ENCODE results near the gene GLIS1.

GLIS1 gene

DNA sequence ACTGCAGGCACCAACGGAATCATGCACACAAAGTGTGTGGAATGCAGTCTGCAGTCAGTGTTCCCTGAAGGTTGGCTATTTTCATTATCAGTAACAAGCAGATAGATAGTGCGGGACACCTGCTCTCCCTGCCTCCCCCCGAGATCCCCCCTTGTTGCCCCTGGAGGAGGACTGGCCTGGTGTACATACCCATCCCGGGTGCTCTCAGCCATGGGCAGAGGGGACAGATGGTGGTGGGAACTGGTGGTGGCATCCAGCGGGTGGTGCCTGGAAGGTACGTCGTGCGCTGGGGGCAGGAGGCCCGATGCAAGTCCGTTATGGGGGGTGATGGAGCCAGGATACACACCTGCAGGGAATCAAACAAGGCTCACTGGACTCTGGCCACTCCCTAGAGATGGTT is 224.5 kb downstream of the GLIS1 start:
- no peak for DNase-seq

DNA sequence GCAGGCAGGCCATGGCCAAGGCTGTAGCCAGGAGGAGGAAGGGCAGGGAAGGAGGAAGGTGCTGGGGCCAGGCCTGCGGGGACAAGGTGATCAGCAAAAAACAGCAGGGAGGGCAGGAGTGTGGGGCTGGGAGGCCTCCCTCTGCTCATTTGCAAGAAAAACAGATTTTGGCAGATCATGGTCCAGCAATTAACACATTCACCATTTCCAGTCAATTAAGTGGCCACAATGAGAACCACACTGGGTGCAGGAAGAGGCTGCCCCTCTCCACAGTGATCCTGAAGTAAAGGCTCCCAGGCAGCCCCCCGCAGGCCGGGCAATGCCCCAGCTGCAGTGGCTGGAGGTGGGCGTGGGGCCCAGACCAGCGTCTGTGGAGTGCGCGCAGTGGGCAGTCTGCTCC is 225.1 kb downstream of the GLIS1 start:
- DNase-seq, result no peak

DNA sequence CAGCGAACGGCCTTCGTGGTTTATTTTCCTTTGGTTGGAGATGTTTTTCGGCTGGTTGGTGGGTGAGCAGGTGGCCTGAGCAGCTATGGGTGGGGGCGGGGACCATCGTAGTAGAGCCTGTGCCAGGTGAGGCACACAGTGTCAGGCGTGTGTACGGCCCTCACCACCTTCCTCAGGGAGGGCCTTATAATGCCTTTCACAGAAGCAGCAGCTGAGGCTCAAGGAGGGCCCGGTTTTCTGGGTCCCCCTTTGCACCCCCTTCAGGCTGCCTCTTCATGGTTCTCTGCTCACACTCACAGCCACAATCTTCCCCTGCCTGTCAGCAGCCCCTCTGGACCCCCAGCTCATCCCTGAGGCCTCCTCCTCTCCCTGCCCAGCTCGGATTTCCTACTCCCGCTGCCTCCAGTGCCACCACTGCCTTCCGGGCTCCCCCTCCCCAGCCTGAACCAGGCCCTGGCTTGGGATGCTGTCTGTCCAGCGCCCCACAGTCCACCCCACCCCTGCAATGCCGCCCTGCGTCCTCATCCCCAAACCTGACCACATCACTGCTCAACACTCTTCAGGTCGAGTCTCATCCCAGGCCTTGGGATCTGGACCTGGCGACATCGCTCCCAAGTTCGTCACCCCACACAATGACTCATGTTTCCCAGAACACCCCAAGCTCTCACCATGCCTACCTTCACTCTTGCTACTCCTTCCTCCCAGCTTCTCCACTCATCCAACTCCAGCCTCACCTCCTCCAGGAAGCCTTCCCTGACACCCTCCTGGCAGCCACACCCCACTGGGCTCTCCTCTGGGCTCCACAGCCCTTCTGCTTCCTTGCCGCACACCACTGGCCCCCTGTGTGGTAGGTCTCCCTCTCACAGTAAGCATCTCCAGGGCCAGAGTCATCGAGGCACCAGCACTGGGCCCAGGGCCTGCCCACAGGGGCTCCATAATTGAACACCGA is 225.9 kb downstream of the GLIS1 start:
- no peak for DNase-seq

DNA sequence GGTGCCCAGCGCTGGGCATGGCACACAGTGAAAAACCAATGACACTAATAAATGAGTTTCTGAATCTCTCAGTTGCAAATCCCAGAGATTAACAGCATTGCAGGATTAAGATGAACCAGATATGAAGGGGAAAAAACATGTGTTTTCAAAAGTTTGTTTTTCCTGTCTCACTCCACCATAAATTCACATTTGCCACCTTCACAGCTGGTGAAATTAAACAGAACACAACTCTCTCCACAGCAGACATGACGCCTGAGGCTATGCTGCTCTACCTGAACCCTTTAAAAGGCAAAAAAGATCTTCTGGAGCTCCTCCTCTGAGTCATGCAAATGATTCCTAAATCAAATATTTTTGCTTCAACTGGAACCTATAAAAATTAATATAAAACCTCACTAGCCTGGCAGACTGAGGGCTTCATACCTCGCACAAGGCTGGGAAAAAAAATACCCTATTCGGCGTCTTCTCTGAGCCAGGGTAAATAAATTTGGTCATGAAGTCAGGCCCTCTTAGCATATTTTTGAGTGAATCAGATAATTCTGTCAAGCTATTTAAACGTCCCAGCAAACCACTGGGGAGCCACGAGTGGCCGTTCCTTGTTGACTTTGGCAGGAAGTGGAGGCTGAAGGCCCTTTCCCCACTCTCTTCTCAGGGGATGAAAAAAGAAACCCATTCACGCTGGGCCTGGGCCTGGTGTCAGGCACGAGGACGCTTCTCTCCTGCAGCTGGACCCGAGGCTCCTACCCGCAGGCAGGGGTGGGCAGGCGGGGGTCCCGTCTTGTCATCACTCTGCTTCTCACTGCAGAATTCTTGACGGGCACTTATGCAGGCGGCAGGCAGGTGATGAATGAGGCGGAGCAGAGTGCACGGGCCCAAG is 226.8 kb downstream of the GLIS1 start:
- DNase-seq, result no peak

DNA sequence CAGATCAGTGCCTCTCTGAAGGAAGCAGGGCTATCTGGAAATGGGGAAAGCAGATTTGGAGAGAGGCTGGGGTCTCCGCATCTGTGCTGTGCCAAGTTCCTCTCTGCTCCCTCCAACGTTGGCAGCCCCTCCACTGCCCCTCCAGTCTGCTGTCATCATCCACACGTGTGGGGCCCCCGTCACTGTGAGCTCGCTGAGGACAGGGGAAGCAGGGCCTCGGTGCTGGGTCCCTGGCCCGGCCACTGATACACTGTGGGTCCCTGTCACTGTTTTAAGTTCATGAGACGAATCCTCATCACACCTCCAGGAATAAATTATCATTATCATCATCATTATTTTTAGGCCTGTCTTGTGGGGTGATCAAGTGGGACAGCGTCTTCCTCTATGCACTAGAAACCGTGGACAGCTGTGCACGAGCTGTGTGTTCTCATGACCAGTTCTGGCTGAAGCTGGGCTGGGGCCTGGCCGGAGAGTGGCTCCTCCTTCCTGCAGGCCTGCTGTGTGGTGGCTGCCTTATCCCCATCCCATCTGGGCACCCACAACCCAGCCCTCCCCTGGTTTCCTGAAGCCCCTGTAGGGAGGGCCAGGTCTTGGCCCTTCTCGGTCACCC is 227.5 kb downstream of the GLIS1 start:
- no peak for DNase-seq

DNA sequence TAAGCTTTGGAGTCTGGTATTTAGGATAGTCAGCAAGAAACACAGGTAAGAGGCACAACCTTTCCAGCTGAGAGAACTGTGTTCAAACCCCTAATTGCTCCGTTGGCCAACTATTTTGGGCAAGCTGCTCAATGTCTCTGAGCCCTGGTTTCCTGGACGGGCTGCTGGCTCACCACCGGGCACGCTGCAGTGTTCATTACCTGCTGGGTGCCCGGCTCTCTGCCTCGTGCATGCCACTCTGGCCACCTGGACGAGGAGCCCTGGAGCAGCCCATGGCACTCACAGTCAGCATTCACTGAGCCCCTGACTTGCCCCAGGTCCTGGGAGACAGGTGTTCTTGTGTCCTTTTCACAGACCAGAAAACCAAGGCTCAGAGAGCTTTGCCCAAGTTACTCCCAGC is 228.7 kb downstream of the GLIS1 start:
- no peak for DNase-seq

DNA sequence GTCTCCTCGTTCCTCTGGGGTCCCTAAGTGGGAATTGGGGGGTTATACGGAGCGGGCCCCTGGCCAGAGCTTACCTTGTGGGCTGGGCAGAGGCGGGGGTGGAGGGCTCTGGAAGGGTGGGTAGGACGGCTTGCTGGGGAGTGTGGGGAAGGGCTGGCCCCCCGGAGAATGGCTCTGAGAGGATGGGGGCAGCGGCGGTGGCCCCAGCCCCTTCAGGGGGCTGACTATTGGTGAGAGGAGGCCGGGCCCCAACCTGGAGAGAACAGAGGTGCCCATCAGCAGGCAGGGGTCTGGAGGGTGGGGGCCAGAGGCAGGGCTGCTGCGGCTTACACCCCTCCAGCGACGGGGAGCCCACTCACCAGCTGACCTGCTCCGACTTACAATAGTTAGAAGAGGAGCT is 229.2 kb downstream of the GLIS1 start:
- no peak for DNase-seq

DNA sequence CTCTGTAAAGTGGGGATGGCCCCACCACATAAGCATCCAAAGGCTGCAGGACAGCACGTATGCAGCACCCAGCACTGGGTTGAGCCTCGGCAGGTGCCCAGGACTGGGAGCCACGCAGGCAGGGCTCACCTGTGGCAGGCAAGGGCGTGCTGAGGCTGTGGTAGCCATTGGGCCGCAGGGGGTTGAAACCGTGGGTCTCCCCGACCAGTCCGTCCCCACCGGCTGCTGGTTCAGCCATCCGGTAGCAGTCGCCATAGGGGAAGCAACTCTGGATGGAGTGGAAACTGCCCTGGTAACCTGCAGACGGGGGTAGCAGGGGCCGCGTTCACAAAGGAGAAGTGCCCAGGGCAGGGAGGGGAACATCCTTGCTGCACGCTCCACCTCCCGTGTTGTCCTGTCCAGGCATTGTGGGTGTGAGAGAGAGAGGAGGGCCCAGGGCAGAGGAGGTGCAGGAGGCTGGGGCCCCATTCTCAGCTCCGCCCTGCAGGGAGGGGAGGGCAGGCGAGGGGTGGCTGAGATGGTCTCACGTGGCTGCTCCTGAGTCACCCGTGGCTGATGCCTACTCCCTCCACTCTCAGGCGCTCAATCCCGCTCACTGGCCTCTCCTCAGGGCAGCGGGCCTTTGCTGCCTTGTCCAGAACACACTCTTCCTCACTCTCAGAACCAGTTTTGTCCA is 229.8 kb downstream of the GLIS1 start:
- DNase-seq, result no peak

DNA sequence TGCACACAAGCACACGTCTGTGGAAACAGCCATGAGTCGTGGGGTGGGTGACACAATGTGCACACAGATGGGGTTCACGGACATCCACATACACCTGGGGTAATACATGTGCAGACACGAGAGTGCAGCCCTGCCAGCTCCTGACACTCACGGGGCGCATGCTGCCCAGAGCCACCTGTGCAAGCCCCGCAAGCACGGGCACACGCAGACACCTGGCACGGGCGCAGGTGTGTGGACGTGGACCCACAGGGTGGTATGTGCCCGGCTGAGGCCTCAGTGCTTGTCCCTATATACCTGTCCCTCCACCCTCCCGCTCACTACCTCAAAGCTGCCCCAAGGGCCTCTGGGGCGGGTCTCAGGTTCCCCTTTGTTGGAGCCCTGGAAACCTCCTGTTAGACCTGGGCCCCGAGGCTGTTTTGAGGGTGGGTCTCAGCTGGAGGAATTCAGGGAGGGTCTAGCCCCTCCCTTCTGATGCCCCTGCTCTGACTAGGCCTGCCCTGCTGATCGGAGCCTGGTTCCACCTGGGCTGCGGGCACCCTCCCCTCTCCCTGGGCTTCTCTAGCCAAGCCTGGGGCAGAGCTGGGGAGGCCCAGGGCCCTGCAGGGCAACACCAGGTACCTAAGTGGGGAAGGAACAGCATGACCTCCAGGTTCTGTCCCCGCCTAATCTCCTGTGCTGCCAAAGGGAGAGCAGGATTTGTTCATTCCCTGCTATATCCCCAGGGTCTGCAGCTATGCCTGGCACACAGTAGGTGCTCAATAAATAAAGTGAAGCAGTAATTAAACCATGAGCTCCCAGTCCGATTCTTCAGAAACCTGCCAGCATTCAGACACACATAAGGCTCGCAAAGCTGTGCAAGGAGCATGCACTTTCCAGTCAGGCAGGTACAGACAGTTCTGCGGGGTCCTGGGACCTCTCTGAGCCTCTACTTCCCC is 230.6 kb downstream of the GLIS1 start:
- DNase-seq, result no peak

DNA sequence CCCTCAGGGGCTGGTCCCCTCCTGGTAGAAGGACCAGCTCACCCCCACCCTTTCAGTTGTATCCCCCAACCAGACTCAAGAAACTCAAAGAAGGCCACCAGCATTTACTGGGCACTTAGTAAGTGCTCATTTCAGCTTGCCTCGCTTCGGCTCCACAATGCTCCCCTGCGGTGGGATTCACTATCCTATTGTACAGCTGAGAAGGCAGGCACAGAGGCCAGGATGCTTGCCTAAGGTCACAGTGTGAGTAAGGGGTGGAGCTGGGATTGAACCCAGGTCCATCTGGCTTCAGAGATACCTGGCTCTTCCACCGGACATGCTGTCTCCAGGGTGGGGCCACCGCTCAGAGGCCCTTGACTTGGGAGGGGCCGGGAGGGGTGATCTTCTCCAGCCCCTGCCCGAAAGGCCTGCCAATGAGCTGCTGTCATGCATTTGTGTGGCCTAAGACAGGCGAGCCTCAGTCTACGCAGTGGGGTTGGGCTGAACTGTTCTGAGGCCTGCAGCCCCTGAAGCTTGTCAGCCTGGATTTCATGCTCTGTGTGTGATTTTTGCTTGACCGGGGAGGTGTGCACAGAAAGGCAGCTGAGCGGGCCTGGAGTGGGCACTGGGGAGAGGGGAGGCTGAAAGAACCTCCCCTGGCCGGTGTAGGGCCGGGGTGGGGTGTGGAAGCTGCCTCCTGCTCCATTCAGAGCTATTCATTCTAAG is 231.7 kb downstream of the GLIS1 start:
- no peak for DNase-seq

DNA sequence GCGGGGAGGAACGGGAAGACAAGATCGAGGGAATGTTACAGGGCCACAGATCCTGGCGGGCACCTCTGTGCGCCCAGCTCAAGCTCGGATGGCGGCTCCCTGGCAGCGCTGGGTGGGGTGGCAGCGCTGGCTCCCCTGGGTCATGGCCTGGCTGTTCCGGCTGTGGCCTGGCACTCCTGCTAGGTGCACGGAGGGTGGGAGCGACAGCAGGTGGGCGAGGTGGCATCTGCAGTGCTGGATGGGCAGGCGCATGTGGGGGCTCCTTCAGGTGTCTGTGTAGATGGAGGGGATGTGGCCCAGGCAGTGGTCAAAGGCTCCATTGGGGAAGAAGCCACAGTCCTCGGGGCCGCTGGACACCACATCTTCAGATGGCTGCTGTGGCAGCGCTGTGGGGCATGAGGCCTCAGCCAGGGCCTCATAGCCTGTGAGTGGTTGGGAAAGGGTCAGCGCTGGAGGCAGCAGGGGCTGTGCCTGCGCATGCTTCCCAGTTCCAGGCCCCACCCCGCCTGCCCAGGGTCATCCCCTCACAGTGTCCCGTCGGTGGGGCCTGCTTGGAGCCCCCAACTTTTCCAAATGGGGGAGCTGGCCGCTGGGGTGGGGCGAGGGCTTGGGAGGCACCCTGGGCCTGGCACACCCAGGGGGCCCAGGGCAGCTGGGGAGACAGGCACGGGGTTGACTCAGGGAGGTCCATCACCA is 232.5 kb downstream of the GLIS1 start:
- no peak for DNase-seq

DNA sequence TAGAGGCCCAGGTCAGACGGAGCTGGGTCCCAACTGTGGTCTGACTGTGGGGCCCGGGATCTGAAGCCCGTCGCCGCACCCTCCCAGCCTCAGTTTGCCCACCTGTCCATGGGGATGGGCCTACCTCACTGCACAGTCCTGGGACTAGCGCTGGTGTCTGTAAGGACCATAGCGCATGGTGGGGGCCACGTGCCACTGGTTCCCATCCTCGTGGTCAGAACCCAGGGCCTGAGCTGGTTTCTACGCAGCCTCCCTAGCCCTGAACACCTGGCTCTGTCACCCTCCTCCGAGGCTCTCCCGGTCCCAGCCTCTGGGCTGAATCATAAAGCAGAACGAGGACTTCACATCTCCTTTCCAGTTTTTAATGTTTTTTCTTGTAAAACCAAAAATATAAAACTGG is 233.1 kb downstream of the GLIS1 start:
- no peak for DNase-seq

DNA sequence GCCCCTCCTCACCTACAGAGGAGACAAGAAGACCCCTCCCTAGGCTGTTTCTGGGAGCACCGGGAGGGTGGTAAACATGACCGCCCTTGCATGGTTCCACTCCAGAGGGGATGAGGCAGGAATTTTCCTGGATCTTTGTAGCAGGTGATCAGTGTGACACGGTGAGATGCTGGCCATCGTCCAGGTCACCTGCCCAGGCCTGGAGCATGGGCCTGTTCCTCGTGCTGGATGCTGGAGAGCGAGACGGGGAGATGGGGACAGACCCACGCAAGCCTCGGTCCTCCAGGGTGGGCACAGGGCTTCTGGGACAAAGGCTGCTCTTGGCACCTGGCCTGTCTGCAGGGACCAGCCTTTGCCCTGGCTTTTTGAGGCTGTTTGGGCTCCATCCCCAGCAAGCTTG is 233.6 kb downstream of the GLIS1 start:
- no peak for DNase-seq

DNA sequence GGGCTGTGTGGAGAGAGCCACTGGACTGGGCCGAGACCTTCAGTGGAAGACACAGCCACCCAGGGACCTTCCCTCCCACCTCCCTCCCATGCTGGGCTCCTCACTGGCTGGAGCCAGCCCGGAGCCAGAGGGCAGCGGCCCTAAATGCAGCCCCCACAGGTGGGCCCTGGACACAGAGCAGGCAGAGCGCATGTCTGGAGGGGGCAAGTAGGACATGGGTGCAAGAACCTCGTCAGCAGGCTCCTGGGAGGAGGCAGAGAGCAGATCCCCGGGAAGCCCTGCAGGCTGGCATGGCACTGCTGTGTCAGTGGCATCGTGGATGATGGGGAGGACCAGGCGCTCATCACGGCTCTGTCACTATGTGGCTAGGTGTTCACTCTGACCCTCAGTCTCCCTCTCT is 234.1 kb downstream of the GLIS1 start:
- no peak for DNase-seq

DNA sequence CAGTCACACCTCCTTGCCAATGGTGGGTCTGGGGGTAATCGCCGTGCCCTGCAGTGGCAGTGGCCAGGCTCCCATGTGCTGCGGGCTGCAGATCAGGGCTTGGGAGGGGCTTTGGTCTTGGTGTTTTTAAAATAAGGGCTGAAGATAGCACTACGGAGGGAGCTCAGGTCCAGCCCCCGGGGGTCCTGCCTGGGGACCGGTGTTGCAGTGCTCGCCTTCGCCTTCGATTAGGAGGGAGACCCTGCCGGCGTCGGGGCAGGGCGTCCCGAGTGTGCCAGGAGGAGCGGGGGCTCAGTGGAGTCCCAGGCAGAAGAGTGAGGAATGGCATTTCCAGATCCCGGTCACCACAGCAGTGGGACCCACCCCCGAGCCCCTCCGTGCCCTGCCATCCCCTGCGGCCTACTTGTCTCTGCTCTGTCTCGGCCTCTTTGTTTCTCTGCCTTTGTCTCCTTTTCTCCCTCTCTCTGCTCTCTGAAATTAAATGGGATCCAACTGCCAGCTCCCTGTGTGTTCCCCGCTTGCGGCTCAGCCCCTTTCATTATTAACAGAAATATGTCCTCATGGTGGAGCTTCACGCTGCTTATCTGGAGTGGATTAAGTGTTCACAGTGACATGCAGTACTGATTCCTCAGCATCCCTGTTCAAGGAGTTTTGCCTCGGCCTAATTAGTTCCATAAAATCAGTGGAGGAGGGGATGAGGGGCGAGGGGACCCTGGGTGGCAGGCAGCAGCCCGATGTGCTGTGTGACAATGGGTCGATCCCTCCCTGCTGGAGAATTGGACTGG is 235.3 kb downstream of the GLIS1 start:
- no peak for DNase-seq

DNA sequence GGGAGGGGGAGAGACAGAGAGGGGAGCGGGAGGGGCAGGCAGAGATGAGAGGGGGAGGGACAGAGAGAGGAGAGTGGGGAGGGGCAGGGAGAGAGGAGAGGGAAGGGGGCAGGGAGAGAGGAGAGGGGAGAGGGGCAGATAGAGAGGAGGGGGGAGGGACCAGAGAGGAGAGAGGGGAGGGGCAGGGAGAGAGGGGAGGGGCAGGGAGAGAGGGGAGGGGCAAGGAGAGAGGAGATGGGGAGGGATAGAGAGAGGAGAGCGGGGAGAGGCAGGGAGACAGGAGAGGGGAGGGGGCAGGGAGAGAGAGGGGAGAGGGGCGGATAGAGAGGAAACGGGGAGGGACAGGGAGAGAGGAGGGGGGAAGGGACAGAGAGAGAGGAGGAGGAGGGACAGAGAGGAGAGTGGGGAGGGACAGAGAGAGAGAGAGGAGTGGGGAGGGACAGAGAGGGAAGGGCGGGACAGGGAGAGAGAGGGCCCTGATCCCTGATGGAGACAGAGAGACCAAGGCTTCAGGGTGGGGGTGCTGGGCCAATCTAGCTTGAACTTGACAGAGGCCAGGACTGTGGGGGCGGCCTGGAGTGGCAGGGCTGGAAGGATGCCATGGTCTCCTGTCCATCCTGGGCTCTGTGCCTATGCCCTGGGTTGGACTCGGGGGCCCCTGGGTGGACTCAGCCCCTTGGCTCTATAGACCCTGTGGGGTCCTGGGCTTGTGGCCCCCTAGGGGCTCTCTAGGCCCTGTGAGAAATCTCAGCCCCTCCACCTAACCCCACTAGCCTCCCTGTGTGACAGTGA is 236.1 kb downstream of the GLIS1 start:
- DNase-seq, result no peak

DNA sequence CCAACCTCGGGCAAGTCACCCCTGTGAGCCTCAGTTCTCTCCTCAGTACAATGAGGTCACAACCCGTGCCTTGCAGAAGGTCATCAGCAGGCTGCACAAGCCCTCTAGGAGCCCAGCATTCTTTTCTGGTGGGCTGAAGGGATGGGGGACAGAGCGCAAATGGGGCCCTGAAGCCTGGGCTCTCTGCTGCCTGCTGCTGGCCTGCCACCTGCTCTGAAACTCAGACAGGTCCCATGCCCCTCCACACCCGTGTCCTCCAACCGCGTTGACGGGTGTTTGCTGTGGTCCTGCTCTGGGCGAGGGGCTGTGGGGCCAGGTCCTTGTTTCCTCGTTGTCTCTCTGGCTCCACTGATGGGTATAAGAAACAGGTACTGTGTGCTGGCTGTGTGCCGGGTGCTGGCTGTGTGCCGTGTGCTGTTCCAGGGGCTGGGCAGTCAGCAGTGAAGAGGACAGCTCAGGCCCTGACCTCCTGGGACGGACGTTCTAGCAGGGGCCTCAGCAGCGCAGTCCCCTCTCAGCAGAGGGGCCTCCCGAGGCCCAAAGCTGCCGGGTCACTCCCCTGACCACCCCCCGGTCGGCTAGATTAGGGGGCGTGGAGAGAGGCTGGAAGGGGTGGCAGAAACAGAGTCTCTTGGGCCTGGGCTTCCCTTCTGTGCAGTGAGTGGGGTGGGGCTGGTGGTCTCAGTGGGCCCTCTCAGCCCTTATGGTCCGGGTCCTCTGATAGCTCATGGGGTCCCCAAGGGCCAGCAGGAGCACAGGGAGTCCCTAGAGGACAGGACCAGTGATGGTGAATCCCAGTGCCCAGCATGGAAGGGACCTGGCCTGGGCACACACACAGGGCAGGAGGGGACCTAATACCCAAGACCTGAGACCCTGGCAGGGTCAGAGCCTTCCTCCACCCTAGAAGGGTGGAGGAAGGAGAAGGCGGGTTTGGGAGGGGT is 237.6 kb downstream of the GLIS1 start:
- no peak for DNase-seq

Measured in stimulated activated CD4-positive, alpha-beta T cell treated with anti-CD3 and anti-CD28 coated beads, Interleukin-12 subunit alpha, Interleukin-12 subunit beta, amount 100 ng/mL, for 4 hours (primary cell).